NCI-H1694 (cell line): ENCODE data around the gene RPP21.

Experiments used
- DNase-seq: peaks from one replicate; lab custom pipeline; 2025; lab: John Stamatoyannopoulos, UW

RPP21 gene

DNA sequence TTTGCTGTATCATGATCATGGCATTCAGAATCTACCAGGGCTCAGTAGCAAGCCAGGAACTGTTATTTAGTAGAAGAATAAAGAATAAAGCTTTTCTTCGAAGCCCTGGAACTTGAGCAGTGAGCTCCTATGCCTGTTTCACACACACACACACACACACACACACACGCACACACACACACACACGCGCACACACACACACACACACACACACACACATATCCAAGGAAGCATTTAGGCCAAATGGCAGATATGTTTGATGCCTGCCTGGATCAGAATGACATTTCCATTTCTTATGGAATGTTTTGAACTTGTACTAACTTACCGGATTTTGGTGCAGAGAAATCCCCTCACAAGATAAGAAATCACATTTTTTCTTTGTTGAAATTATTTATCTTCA is 35.5 kb downstream of the RPP21 start:
- no peak for DNase-seq

GRCh38 chr6:30386166-30386565 is 41.2 kb downstream of the RPP21 start:
- DNase-seq: no peak

- no peak for DNase-seq
Observed at GRCh38 chr6:30391240-30391639, 46.3 kb downstream of the RPP21 start.

- no peak for DNase-seq
Observed at GRCh38 chr6:30394139-30394538, 49.2 kb downstream of the RPP21 start.
